ENCODE data around the gene IRF2. TPM values are rescaled to one million over a fixed set of nuclear protein-coding genes. Genes with fewer than 3 reads are reported as not detected.

IRF2 gene
- total and polyA plus RNA-seq, 9 donors, result 27.8 to 68.4 (median 40.7) TPM

DNA sequence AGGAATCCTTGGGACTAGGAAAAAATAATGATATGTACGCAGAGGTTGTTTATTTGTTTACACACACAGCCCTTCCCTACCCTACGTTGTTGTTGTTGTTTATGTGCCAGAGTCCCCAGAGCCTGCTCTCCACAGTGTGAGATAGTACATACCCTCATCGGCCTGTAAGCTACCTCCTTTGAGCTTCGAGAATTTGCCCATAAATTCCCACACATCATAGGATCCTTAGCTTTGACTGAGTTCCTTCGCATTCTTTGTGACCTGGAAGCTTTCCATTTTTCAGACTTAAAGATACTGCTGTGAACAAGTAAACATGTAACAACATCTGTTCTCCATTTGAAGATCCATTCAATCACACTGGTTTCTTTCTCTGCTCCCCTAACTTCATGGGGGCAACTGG is 114.5 kb downstream of the IRF2 start:
- Histone ChIP-seq H3K36me3 (no peaks in the 10 kb centered on the region), H3K9me3 (no peaks in the 10 kb centered on the region), H3K27ac (no peak overlapping the region), H3K4me3 (no peak overlapping the region), H3K4me1 (ENCODE audit: insufficient read depth) (peaks cover 11% of the 10 kb centered on the region), H3K27me3 (no peaks in the 10 kb centered on the region)
- intact Hi-C loops (cut with DNase I), result no loop called here
- no peak for TF ChIP-seq POLR2A (IDR thresholded peaks at IDR 0.05)
- TF ChIP-seq EP300 (IDR thresholded peaks at IDR 0.05), result no peak
- TF ChIP-seq, protein P1, sequence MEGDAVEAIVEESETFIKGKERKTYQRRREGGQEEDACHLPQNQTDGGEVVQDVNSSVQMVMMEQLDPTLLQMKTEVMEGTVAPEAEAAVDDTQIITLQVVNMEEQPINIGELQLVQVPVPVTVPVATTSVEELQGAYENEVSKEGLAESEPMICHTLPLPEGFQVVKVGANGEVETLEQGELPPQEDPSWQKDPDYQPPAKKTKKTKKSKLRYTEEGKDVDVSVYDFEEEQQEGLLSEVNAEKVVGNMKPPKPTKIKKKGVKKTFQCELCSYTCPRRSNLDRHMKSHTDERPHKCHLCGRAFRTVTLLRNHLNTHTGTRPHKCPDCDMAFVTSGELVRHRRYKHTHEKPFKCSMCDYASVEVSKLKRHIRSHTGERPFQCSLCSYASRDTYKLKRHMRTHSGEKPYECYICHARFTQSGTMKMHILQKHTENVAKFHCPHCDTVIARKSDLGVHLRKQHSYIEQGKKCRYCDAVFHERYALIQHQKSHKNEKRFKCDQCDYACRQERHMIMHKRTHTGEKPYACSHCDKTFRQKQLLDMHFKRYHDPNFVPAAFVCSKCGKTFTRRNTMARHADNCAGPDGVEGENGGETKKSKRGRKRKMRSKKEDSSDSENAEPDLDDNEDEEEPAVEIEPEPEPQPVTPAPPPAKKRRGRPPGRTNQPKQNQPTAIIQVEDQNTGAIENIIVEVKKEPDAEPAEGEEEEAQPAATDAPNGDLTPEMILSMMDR (IDR thresholded peaks at IDR 0.05), result no peak
- WGBS, 3 donors, result 33 to 62% (median 48%) methylated on average over 5 of the region's 5 CpGs
- no peak for DNase-seq

DNA sequence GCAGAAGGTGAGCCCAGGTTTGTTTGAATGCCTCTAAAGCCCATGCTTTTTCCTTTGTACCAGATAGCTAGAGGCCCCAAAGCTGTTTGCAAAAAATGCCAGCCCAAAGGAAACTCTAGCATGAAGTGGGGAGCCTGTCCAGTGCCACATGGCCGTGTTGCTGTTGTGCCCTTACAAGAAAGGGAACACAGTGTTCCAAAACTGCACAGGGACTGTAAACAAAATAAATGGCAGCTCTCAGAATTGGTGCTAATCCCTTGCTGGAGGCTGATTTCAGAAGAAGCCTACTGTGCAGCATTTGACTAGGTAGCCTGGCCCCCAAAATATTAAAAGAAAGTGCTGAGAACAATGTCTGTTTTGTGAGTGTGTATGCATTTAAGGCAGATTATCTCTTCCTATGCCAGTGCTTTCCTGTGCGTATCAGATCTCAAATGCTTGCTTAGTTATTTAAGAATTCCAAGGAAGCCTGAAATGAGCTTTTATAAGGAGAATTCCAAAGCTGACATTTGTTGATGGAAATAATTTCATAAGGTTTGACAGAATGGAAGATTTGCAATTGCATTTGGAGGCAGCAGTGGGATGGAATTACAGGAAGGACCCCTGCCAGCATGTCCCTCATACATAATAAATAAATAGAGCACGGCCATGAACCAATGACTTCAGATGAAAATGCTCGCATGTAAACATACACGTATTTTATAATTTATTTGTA is 115.7 kb downstream of the IRF2 start:
- Histone ChIP-seq H3K27ac (no peak overlapping the region), H3K4me3 (no peak overlapping the region), H3K27me3 (no peaks in the 10 kb centered on the region), H3K4me1 (ENCODE audit: insufficient read depth) (peaks cover 11% of the 10 kb centered on the region), H3K9me3 (no peaks in the 10 kb centered on the region), H3K36me3 (no peaks in the 10 kb centered on the region)
- TF ChIP-seq EP300 (IDR thresholded peaks at IDR 0.05) (no peak), POLR2A (IDR thresholded peaks at IDR 0.05) (no peak)
- TF ChIP-seq, protein P1 (IDR thresholded peaks at IDR 0.05), result no peak
- DNase-seq, result no peak
- intact Hi-C loops (cut with DNase I), result no loop called here
- 73 to 87% (median 77%) methylated on average over 5 of the region's 5 CpGs for WGBS, 3 donors

GRCh38 chr4:184357772-184358171 is 116.6 kb downstream of the IRF2 start:
- H3K9me3 ChIP-seq, result no peaks in the 10 kb centered on the region
- H3K27ac ChIP-seq, result no peak overlapping the region
- H3K27me3 ChIP-seq, result no peaks in the 10 kb centered on the region
- no peak for DNase-seq
- 89 to 96% (median 90%) methylated on average over 4 of the region's 4 CpGs for WGBS, 3 donors
- intact Hi-C loops (cut with DNase I), result no loop called here
- TF ChIP-seq, protein P1 (IDR thresholded peaks at IDR 0.05), result no peak
- TF ChIP-seq EP300 (IDR thresholded peaks at IDR 0.05), result no peak
- no peak for TF ChIP-seq POLR2A (IDR thresholded peaks at IDR 0.05)
- H3K36me3 ChIP-seq, result no peaks in the 10 kb centered on the region
- no peak overlapping the region for H3K4me3 ChIP-seq
- peaks cover 11% of the 10 kb centered on the region for H3K4me1 ChIP-seq (ENCODE audit: insufficient read depth)

- no peak overlapping the region for H3K27ac ChIP-seq
- 95 to 100% (median 100%) methylated on average over 1 of the region's 1 CpG for WGBS, 3 donors
- DNase-seq, result no peak
- H3K36me3 ChIP-seq, result no peaks in the 10 kb centered on the region
- peaks cover 10% of the 10 kb centered on the region for H3K4me1 ChIP-seq (ENCODE audit: insufficient read depth)
- TF ChIP-seq, protein P1 (IDR thresholded peaks at IDR 0.05), result no peak
- TF ChIP-seq EP300 (IDR thresholded peaks at IDR 0.05) (no peak), POLR2A (IDR thresholded peaks at IDR 0.05) (no peak)
- H3K27me3 ChIP-seq, result no peaks in the 10 kb centered on the region
- H3K9me3 ChIP-seq, result no peaks in the 10 kb centered on the region
- intact Hi-C loops (cut with DNase I), result no loop called here
- no peak overlapping the region for H3K4me3 ChIP-seq
Measured at GRCh38 chr4:184357165-184357564, 117.2 kb downstream of the IRF2 start.

Data from ovary (tissue), 9 donors.